Kidney epithelial cell (primary cell): Measurements from ENCODE around the gene CHMP2A. TPM values are rescaled to one million over a fixed set of nuclear protein-coding genes. Genes with fewer than 3 reads are reported as not detected.

ENCODE experiments used
- DNase-seq: peaks from one replicate; pipeline ENCODE4 v3.0.0-alpha.2; 2010; ENCODE audit warnings: low read depth
- H3K27me3 ChIP-seq: 2 replicates; pipeline ENCODE4 v1.6.0; 2011; ENCODE audit warnings: low read length; ENCODE audit not compliant: control insufficient read depth, insufficient read depth
- H3K36me3 ChIP-seq: 2 replicates; pipeline ENCODE4 v1.5.1; 2011; ENCODE audit warnings: low read length; ENCODE audit not compliant: control insufficient read depth, insufficient read depth
- H3K4me3 ChIP-seq: 2 replicates; pipeline ENCODE4 v1.5.1; 2011; ENCODE audit warnings: low read depth, mild to moderate bottlenecking, control low read depth, low read length
- CTCF ChIP-seq: IDR thresholded peaks from 2 replicates; pipeline ENCODE4 v1.5.1; 2011; ENCODE audit warnings: mild to moderate bottlenecking, moderate library complexity, low read length, control low read depth, inconsistent platforms; ENCODE audit not compliant: insufficient read depth, poor library complexity, severe bottlenecking
- total RNA-seq: library from RNA; depleted of rRNA; stranded (reverse); fragments of >200 nt; gene quantifications from 2 replicates; pipeline ENCODE4 v1.2.3, GENCODE V29; 2015

Gene CHMP2A
- total RNA-seq, result 139 and 154 TPM in 2 replicates

DNA sequence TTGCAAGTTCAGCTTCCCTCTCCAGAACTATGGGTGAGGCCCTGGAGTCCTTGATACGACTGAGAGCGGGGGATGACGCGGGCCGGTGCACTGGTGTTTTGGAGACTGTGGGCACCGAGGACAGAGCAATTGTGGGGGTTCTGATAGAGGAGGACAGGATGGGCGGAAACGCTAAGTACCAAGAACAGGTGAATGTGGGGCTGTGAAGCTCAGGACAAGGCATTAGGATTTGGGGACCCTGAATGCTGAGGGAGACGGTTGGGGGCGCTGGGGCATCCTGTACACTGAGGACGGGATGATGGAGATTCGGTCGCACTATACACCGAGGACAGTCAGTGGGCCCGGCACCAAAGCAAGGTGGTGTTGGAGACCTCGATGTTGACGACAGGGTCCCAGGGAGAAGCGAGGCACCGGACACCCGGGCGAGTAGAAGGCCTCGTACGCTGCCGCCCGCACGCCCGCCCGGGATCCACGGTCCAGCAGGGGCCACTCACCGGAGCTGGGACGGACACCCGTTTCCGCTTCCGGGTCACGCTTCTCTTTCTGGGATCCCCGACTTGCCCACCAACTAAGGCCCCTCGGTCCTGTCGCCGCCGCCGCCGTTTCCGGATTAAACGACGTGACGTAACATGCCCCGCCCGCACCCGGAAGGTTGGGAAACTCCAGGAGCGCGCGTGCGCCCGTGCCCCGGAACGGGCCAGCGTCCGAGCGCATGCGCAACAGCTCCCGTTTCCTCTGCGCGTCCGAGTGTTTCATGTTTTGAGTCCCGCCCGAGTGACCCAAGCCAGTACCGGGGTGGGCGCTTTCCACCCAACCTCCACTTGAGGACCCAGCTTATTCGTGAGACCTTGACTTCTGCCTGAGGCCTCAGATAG, at the start of gene CHMP2A:
Gene CHMP2A (minus strand): TSS at position 612 of the 875 bp plus-strand sequence. CDS start 893 bp downstream, outside the sequence.
- peak; percentile 71 for DNase-seq

GRCh38 chr19:58586133-58586765, 31.3 kb upstream of the CHMP2A start:
- Histone ChIP-seq H3K4me3 (no peak overlapping the region), H3K36me3 (peaks cover 1% of the 10 kb centered on the region), H3K27me3 (no peaks in the 10 kb centered on the region)
- no peak for DNase-seq
- TF ChIP-seq CTCF, result no peak

More for the DNA sequence above, at the start of gene CHMP2A:
- Histone ChIP-seq H3K36me3 (peaks cover 6% of the 10 kb centered on the region), H3K27me3 (no peaks in the 10 kb centered on the region), H3K4me3 (peak within 1 kb of the TSS; percentile 71)
- no peak for TF ChIP-seq CTCF

- Histone ChIP-seq H3K36me3 (peaks cover 1% of the 10 kb centered on the region), H3K4me3 (no peak overlapping the region), H3K27me3 (no peaks in the 10 kb centered on the region)
- no peak for DNase-seq
- no peak for TF ChIP-seq CTCF
Observed at GRCh38 chr19:58585442-58586132, 30.7 kb upstream of the CHMP2A start.

GRCh38 chr19:58584498-58585441, 29.9 kb upstream of the CHMP2A start:
- Histone ChIP-seq H3K4me3 (no peak overlapping the region), H3K27me3 (no peaks in the 10 kb centered on the region), H3K36me3 (peaks cover 1% of the 10 kb centered on the region)
- DNase-seq, result no peak
- TF ChIP-seq CTCF, result no peak

GRCh38 chr19:58582985-58583384, 28.1 kb upstream of the CHMP2A start:
- no peak overlapping the region for H3K4me3 ChIP-seq
- TF ChIP-seq CTCF, result no peak
- DNase-seq, result no peak
- H3K36me3 ChIP-seq, result peaks cover 1% of the 10 kb centered on the region
- no peaks in the 10 kb centered on the region for H3K27me3 ChIP-seq
